Type B pancreatic cell (in vitro differentiated cells): ENCODE measurements around the gene AR. TPM values are rescaled to one million over a fixed set of nuclear protein-coding genes. Genes with fewer than 3 reads are reported as not detected.

Experiments used
- DNase-seq: peaks from one replicate; pipeline ENCODE4 v3.0.0; 2021; ENCODE audit warnings: mixed read lengths; ENCODE audit not compliant: unreplicated experiment; ENCODE audit errors: extremely low spot score
- H3K27ac Mint-ChIP-seq: 2 replicates; pipeline ENCODE4 v1.8.0; 2021; ENCODE audit warnings: mild to moderate bottlenecking, mixed read lengths
- H3K27me3 Mint-ChIP-seq: 2 replicates; pipeline ENCODE4 v1.8.0; 2021; ENCODE audit warnings: mixed read lengths
- H3K36me3 Mint-ChIP-seq: 2 replicates; pipeline ENCODE4 v1.8.0; 2021; ENCODE audit warnings: mixed read lengths
- H3K4me1 Mint-ChIP-seq: one replicate; pipeline ENCODE4 v1.8.0; 2021; ENCODE audit warnings: mixed read lengths; ENCODE audit not compliant: unreplicated experiment
- H3K4me3 Mint-ChIP-seq: 2 replicates; pipeline ENCODE4 v1.8.0; 2021; ENCODE audit warnings: mild to moderate bottlenecking, mixed read lengths
- H3K9me3 Mint-ChIP-seq: 2 replicates; pipeline ENCODE4 v1.8.0; 2021; ENCODE audit warnings: mixed read lengths
- total RNA-seq: library from RNA; stranded (reverse); gene quantifications from 2 replicates; pipeline ENCODE4 v1.2.1, GENCODE V29; 2021; ENCODE audit warnings: low replicate concordance
- TF ChIP-seq, protein P1 (sequence below): fragments of 200-600 bp; sonication (generic); conservative IDR thresholded peaks from 2 replicates; pipeline ENCODE4 v1.5.0; 2021; ENCODE audit warnings: antibody characterized with exemption, mild to moderate bottlenecking

Gene AR
- total RNA-seq, 1 donor from 2014 or later: 1.5 TPM

- TF ChIP-seq, protein P1, sequence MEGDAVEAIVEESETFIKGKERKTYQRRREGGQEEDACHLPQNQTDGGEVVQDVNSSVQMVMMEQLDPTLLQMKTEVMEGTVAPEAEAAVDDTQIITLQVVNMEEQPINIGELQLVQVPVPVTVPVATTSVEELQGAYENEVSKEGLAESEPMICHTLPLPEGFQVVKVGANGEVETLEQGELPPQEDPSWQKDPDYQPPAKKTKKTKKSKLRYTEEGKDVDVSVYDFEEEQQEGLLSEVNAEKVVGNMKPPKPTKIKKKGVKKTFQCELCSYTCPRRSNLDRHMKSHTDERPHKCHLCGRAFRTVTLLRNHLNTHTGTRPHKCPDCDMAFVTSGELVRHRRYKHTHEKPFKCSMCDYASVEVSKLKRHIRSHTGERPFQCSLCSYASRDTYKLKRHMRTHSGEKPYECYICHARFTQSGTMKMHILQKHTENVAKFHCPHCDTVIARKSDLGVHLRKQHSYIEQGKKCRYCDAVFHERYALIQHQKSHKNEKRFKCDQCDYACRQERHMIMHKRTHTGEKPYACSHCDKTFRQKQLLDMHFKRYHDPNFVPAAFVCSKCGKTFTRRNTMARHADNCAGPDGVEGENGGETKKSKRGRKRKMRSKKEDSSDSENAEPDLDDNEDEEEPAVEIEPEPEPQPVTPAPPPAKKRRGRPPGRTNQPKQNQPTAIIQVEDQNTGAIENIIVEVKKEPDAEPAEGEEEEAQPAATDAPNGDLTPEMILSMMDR: no peak
- no peaks in the 10 kb centered on the region for H3K4me1 Mint-ChIP-seq
- no peak overlapping the region for H3K27ac Mint-ChIP-seq
- H3K27me3 Mint-ChIP-seq: no peaks in the 10 kb centered on the region
- no peak overlapping the region for H3K4me3 Mint-ChIP-seq
- DNase-seq: no peak
- no peaks in the 10 kb centered on the region for H3K36me3 Mint-ChIP-seq
- H3K9me3 Mint-ChIP-seq: no peaks in the 10 kb centered on the region
These were observed 66.5 kb downstream of the AR start for GRCh38 chrX:67610282-67610681.

- TF ChIP-seq, protein P1: no peak
- Mint-ChIP-seq H3K36me3 (no peaks in the 10 kb centered on the region), H3K27ac (no peak overlapping the region), H3K4me3 (no peak overlapping the region), H3K9me3 (no peaks in the 10 kb centered on the region), H3K4me1 (no peaks in the 10 kb centered on the region), H3K27me3 (no peaks in the 10 kb centered on the region)
- no peak for DNase-seq
These were observed 68.4 kb downstream of the AR start for GRCh38 chrX:67612231-67612630.

DNA sequence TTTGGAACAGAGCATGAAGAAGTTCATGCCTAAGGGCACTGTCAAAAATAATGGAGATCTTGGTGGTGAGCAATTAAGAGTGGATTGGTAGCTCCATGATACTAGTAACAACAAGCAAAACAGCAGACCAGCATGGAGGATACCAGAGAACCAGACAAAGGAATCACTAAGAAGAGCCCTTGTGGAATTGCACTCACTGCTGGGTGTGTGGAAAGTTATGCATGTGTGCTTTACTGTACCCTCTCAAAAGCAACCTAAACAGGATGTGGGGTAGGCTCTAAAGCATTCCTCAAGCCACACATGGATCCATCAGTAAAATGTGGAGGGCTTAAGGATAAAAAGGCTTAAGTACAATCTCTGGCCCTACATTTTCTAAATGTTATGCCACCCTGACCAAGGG is 69.5 kb downstream of the AR start:
- H3K27me3 Mint-ChIP-seq: no peaks in the 10 kb centered on the region
- TF ChIP-seq, protein P1: no peak
- H3K9me3 Mint-ChIP-seq: no peaks in the 10 kb centered on the region
- no peak overlapping the region for H3K27ac Mint-ChIP-seq
- H3K4me1 Mint-ChIP-seq: no peaks in the 10 kb centered on the region
- H3K36me3 Mint-ChIP-seq: no peaks in the 10 kb centered on the region
- no peak for DNase-seq
- no peak overlapping the region for H3K4me3 Mint-ChIP-seq

DNA sequence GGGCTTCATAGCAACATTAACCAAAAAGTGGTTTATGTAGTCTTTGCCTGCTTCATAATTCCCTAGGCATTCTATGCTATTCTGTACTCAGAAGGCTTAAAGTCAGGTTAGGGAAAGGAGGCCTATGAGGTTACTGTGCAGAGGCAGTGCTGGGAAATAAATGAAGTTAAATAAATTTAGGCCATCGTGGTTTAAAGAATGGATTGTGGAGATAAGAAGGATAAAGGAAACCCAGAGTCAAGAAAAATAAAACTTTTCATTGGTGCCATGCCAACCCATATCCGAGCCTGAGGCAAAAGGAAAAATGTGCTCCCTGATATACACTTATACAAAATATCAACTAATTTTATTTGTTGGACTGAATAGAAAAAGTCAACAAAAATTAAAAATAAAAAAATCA is 70.2 kb downstream of the AR start:
- no peak for DNase-seq
- Mint-ChIP-seq H3K27ac (no peak overlapping the region), H3K9me3 (no peaks in the 10 kb centered on the region), H3K4me1 (no peaks in the 10 kb centered on the region), H3K4me3 (no peak overlapping the region), H3K27me3 (no peaks in the 10 kb centered on the region), H3K36me3 (no peaks in the 10 kb centered on the region)
- TF ChIP-seq, protein P1: no peak

DNA sequence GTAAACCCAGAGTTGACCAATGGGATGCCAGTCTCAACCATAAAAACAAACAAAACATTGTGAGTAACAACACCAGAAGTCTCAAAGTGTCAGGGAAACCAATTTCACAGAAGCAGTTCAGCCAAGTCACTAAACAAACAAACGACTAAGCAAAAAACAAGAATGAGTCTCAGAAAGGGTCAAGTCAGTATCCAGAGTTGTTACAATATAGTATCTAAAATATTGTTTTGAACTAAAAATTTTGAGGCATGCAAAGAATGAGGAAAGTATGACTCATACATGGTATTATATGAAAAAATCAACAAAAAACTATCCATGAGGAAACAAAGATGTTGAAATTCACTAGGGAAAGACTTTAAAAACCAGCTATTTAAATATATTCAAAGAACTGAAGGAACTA is 70.6 kb downstream of the AR start:
- TF ChIP-seq, protein P1: no peak
- no peaks in the 10 kb centered on the region for H3K36me3 Mint-ChIP-seq
- no peak overlapping the region for H3K4me3 Mint-ChIP-seq
- no peaks in the 10 kb centered on the region for H3K27me3 Mint-ChIP-seq
- no peak for DNase-seq
- H3K27ac Mint-ChIP-seq: no peak overlapping the region
- no peaks in the 10 kb centered on the region for H3K9me3 Mint-ChIP-seq
- no peaks in the 10 kb centered on the region for H3K4me1 Mint-ChIP-seq

DNA sequence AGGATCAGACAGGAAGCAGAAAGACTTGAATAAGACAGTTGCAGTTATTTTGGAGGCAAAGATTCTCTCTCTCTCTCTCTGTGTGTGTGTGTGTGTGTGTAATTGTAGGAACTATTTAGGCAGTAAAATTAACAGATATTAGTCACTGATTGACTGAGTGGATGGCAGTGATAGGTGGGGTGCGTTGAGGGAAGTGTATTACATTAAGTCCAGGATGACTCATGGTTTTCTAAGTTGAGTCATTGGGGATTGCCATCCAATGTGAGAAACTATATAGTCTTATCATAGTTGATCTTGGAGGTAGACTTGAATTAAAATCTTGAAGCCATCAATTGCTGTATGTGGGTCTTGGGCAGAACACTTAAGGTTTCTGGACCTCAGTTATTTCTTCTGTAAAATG is 75.4 kb downstream of the AR start:
- no peak for DNase-seq
- H3K27me3 Mint-ChIP-seq: no peaks in the 10 kb centered on the region
- TF ChIP-seq, protein P1: no peak

More for the DNA sequence above, 75.4 kb downstream of the AR start:
- H3K36me3 Mint-ChIP-seq: no peaks in the 10 kb centered on the region
- H3K9me3 Mint-ChIP-seq: no peaks in the 10 kb centered on the region
- H3K4me1 Mint-ChIP-seq: no peaks in the 10 kb centered on the region
- H3K27ac Mint-ChIP-seq: no peak overlapping the region
- no peak overlapping the region for H3K4me3 Mint-ChIP-seq
